ENCODE results near the gene C19orf18. TPM values are rescaled to one million over a fixed set of nuclear protein-coding genes. Genes with fewer than 3 reads are reported as not detected.

Gene C19orf18
- polyA plus RNA-seq, 1 donor (not counting 4 experiments of a cell fraction or from before 2014, with no cell fraction given): 0.59 TPM

DNA sequence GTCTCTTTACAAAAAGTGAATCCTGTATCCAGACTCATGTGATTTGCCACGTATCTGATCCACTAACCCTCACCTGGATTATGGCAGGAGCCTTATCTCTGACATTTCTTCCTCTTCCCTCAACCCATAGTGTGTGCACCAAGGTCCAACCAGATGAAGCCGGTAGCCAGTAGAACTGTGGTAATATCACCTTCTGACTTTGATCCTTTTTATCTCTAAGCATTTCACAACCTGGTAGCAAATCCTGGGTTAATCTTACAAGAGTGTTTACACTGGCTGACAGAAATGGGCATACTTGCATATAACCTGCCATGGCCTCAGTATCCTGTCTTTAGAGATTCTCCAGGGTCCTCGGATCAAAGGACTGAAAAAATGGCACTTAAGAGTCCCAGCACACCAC lies 59.8 kb downstream of the C19orf18 start:
- H3K36me3 ChIP-seq (ENCODE audit: control insufficient read depth in 2 of 2, extremely low read depth in 1 of 2, insufficient read depth in 2 of 2, low read length in 2 of 2): peaks cover 4 to 9% of the 10 kb centered on the region in 2 experiments

More for the DNA sequence above, 59.8 kb downstream of the C19orf18 start:
- Histone ChIP-seq H3K27ac (ENCODE audit: control insufficient read depth, insufficient read depth, low read length) (no peak overlapping the region), H4K20me1 (ENCODE audit: control insufficient read depth, extremely low read depth, insufficient read depth, low read length) (no peaks in the 10 kb centered on the region), H3K4me2 (ENCODE audit: control insufficient read depth, extremely low read depth, insufficient read depth, low read depth, low read length) (no peak overlapping the region), H3K27me3 (ENCODE audit: control insufficient read depth, extremely low read depth, insufficient read depth, low read length) (no peaks in the 10 kb centered on the region), H3K9me3 (ENCODE audit: control insufficient read depth, low read depth, low read length) (no peaks in the 10 kb centered on the region), H2AFZ (ENCODE audit: control insufficient read depth, low read length) (no peak overlapping the region), H3K9ac (ENCODE audit: control insufficient read depth, extremely low read depth, insufficient read depth, low read length) (no peak overlapping the region), H3K4me3 (ENCODE audit: control insufficient read depth in 2 of 3, extremely low read depth in 1 of 3, insufficient read depth in 2 of 3, low read depth in 1 of 3, low read length in 3 of 3) (no peak overlapping the region), H3K4me1 (ENCODE audit: control insufficient read depth, extremely low read depth, insufficient read depth, low read length) (peaks cover 6% of the 10 kb centered on the region), H3K79me2 (ENCODE audit: control insufficient read depth, insufficient read depth, low read length) (peaks cover 32% of the 10 kb centered on the region), H3K9me1 (ENCODE audit: control insufficient read depth, extremely low read depth, insufficient read depth, low read length) (no peaks in the 10 kb centered on the region)
- TF ChIP-seq EZH2 (IDR thresholded peaks at IDR 0.05; ENCODE audit: low read length) (no peak), CTCF (optimal IDR thresholded peaks at IDR 0.05 in 1 of 3, IDR thresholded peaks at IDR 0.05 in 1 of 3, conservative IDR thresholded peaks at IDR 0.05 in 1 of 3; ENCODE audit: extremely low read depth in 1 of 3, insufficient read depth in 2 of 3, low read length in 3 of 3) (no peak)
- DNase-seq (ENCODE audit: low read depth, low spot score) (no peak), FAIRE-seq (no peak)
- dilution Hi-C loops (cut with MboI; ENCODE audit: extremely low pct_ligation_motif_present, low sequenced_read_pairs): no loop called here

Other genes with a start within 250 kb of the C19orf18 start
- gene ZNF671, start 246.9 kb downstream of the C19orf18 start, polyA plus RNA-seq: 3.7 to 4.7 TPM (median 4.4 TPM) in 3 replicates
- 5.4 to 7.4 TPM (median 6.9 TPM) in 3 replicates for gene ZNF776, start 227.7 kb downstream of the C19orf18 start, polyA plus RNA-seq
- 6.6 to 9.6 TPM (median 7.2 TPM) in 3 replicates for gene ZNF586, start 204.9 kb downstream of the C19orf18 start, polyA plus RNA-seq
- 4.4 to 8.9 TPM (median 8.0 TPM) in 3 replicates for gene ZNF552, start 159.6 kb downstream of the C19orf18 start, polyA plus RNA-seq
- gene ZNF587B, start 144.2 kb downstream of the C19orf18 start, polyA plus RNA-seq: 8.5 to 12.8 TPM (median 11.8 TPM) in 3 replicates
- 8.2 to 14.4 TPM (median 14.0 TPM) in 3 replicates for gene ZNF587, start 124.7 kb downstream of the C19orf18 start, polyA plus RNA-seq
- 13.8 to 17.2 TPM (median 17.2 TPM) in 3 replicates for gene ZNF814, start 85.5 kb downstream of the C19orf18 start, polyA plus RNA-seq
- gene ZNF417, start 57.9 kb downstream of the C19orf18 start, polyA plus RNA-seq: 2.9 to 6.1 TPM (median 5.8 TPM) in 3 replicates
- gene ZNF418, start 39.1 kb downstream of the C19orf18 start, polyA plus RNA-seq: 2.1 to 3.9 TPM (median 2.9 TPM) in 3 replicates
- gene ZNF256, start 26.8 kb downstream of the C19orf18 start, polyA plus RNA-seq: 3.7 to 5.3 TPM (median 5.3 TPM) in 3 replicates
- 2.8 to 3.5 TPM (median 3.5 TPM) in 3 replicates for gene ZNF606, start 28.3 kb upstream of the C19orf18 start, polyA plus RNA-seq
- gene ZSCAN1, start 59.5 kb upstream of the C19orf18 start, polyA plus RNA-seq: not detected in 3 replicates
- 2.7 to 6.7 TPM (median 3.4 TPM) in 3 replicates for gene ZNF135, start 84.7 kb upstream of the C19orf18 start, polyA plus RNA-seq
- gene ZSCAN18, start 123.7 kb upstream of the C19orf18 start, polyA plus RNA-seq: 13.5 to 24.6 TPM (median 16.1 TPM) in 3 replicates
- gene ZNF329, start 176.3 kb upstream of the C19orf18 start, polyA plus RNA-seq: 6.9 to 8.5 TPM (median 8.4 TPM) in 3 replicates
- 25.0 to 31.2 TPM (median 25.9 TPM) in 3 replicates for gene ZNF274, start 208.5 kb upstream of the C19orf18 start, polyA plus RNA-seq